Fibroblast of lung (primary cell): ENCODE measurements around the gene SYNDIG1. TPM values are rescaled to one million over a fixed set of nuclear protein-coding genes. Genes with fewer than 3 reads are reported as not detected.

Source experiments
- DNase-seq, 2 donors: peaks; one replicate each; pipeline versions ENCODE4 v3.0.0 to v3.0.0-alpha.2; 2010; ENCODE audit warnings: low read depth in 2 of 2
- H2AFZ ChIP-seq: 2 replicates; pipeline ENCODE4 v1.5.1; 2012; ENCODE audit warnings: low read length, control low read depth, inconsistent platforms
- H3K27ac ChIP-seq: 2 replicates; pipeline ENCODE4 v1.5.1; 2011; ENCODE audit warnings: low read length, control low read depth; ENCODE audit not compliant: insufficient read depth
- H3K27me3 ChIP-seq: 2 replicates; pipeline ENCODE4 v1.5.1; 2011; ENCODE audit warnings: mild to moderate bottlenecking, low read length; ENCODE audit not compliant: control insufficient read depth, insufficient read depth
- H3K36me3 ChIP-seq: 2 replicates; pipeline ENCODE4 v1.5.1; 2011; ENCODE audit warnings: low read length; ENCODE audit not compliant: control insufficient read depth, insufficient read depth
- H3K4me1 ChIP-seq: 2 replicates; pipeline ENCODE4 v1.5.1; 2011; ENCODE audit warnings: low read length; ENCODE audit not compliant: control insufficient read depth, insufficient read depth; ENCODE audit errors: extremely low read depth
- H3K4me2 ChIP-seq: 2 replicates; pipeline ENCODE4 v1.5.1; 2011; ENCODE audit warnings: low read length, control low read depth; ENCODE audit not compliant: insufficient read depth; ENCODE audit errors: extremely low read depth
- H3K4me3 ChIP-seq, 4 experiments: fragments of 200-600 bp in 1 of 4; sonication (generic) in 1 of 4; replicated peaks in 1 of 4; 2 replicates each; pipeline ENCODE4 v1.5.1; 2011 to 2016; ENCODE audit warnings: low read length in 4 of 4, low read depth in 3 of 4, mild to moderate bottlenecking in 3 of 4, control low read depth in 2 of 4, inconsistent platforms in 1 of 4, mixed read lengths in 1 of 4; ENCODE audit not compliant: insufficient read depth in 1 of 4; ENCODE audit errors: control extremely low read depth in 1 of 4
- H3K79me2 ChIP-seq: 2 replicates; pipeline ENCODE4 v1.5.1; 2012; ENCODE audit warnings: mild to moderate bottlenecking, low read length, inconsistent platforms; ENCODE audit not compliant: control insufficient read depth, insufficient read depth
- H3K9ac ChIP-seq: 2 replicates; pipeline ENCODE4 v1.5.1; 2011; ENCODE audit warnings: mild to moderate bottlenecking, low read length, control low read depth; ENCODE audit not compliant: insufficient read depth
- H3K9me3 ChIP-seq: 2 replicates; pipeline ENCODE4 v1.5.1; 2012; ENCODE audit warnings: low read depth, low read length; ENCODE audit not compliant: control insufficient read depth, insufficient read depth
- H4K20me1 ChIP-seq: 2 replicates; pipeline ENCODE4 v1.5.1; 2011; ENCODE audit warnings: low read length; ENCODE audit not compliant: control insufficient read depth, insufficient read depth; ENCODE audit errors: extremely low read depth
- EZH2 ChIP-seq: IDR thresholded peaks from 2 replicates; pipeline ENCODE4 v1.5.1; 2012; ENCODE audit warnings: low read length, control low read depth, mild to moderate bottlenecking; ENCODE audit errors: missing control alignments
- polyA plus RNA-seq, 2 donors: library from polyadenylated mRNA; depleted of rRNA in 1 of 2; stranded (reverse) in 1 of 2; unstranded in 1 of 2; fragments of >200 nt; gene quantifications; 2 replicates each; pipeline ENCODE4 v1.2.1, GENCODE V29; 2011 to 2012; ENCODE audit warnings: missing spikeins in 1 of 2
- total RNA-seq: library from RNA; depleted of rRNA; stranded (reverse); fragments of >200 nt; gene quantifications from 2 replicates; pipeline ENCODE4 v1.2.1, GENCODE V29; 2014
- TF ChIP-seq, protein P1 (sequence below), 2 donors: IDR thresholded peaks in 1 of 2; conservative IDR thresholded peaks in 1 of 2; 1 replicate in 1 of 2; 2 replicates in 1 of 2; pipeline ENCODE4 v1.5.1; 2011 to 2012; ENCODE audit warnings: low read length in 2 of 2, control low read depth in 1 of 2, inconsistent platforms in 1 of 2, low read depth in 1 of 2, mild to moderate bottlenecking in 1 of 2

The SYNDIG1 gene
- total and polyA plus RNA-seq, 2 donors (not counting 1 experiment from before 2014, with no cell fraction given), result 0.02 to 0.17 TPM

DNA sequence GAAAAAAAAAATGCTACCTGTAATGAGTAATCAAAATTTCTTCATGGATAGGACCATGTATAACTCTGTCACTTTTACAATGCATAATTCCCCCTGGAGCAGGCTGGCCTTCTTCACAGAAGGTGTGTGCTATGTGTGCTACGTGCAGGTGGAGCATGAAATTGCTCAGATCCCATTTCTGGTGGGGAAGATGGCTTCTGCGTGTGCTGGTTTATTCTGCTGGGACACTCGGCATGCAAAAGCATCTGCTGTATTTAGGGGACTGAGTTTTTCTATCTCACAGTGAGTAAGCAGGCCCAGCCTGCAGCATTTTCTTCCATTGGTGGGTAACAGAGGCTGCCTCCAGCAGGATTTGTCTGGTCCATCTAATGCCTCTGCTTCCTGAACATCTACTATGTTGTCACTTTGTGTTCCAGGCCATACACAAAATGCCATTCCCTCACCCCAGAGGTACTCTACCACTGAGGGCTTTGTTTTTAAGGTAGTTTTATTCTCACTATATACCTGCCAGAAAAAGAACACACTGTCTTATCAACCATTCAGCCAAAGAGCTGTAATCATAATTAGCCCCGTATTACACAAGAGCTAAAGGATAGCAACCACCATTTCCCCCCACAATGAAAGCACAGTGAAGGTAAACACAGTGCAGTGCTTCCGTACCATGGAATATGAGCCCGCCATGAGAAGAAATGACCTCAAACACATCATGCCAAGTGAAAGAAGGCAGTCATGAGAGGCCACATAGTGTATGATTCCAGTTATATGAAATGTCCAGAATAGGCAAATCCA is 62.4 kb downstream of the SYNDIG1 start:
- Histone ChIP-seq H2AFZ (no peak overlapping the region), H3K4me2 (no peak overlapping the region), H3K4me3 (no peak overlapping the region), H3K4me1 (no peaks in the 10 kb centered on the region), H4K20me1 (no peaks in the 10 kb centered on the region), H3K27ac (no peak overlapping the region), H3K79me2 (no peaks in the 10 kb centered on the region), H3K27me3 (no peaks in the 10 kb centered on the region), H3K9me3 (no peaks in the 10 kb centered on the region), H3K36me3 (no peaks in the 10 kb centered on the region), H3K9ac (no peak overlapping the region)
- TF ChIP-seq EZH2, result no peak
- TF ChIP-seq, protein P1, sequence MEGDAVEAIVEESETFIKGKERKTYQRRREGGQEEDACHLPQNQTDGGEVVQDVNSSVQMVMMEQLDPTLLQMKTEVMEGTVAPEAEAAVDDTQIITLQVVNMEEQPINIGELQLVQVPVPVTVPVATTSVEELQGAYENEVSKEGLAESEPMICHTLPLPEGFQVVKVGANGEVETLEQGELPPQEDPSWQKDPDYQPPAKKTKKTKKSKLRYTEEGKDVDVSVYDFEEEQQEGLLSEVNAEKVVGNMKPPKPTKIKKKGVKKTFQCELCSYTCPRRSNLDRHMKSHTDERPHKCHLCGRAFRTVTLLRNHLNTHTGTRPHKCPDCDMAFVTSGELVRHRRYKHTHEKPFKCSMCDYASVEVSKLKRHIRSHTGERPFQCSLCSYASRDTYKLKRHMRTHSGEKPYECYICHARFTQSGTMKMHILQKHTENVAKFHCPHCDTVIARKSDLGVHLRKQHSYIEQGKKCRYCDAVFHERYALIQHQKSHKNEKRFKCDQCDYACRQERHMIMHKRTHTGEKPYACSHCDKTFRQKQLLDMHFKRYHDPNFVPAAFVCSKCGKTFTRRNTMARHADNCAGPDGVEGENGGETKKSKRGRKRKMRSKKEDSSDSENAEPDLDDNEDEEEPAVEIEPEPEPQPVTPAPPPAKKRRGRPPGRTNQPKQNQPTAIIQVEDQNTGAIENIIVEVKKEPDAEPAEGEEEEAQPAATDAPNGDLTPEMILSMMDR (conservative IDR thresholded peaks at IDR 0.05 in 1 of 2, IDR thresholded peaks at IDR 0.05 in 1 of 2; ENCODE audit: low read depth in 1 of 2, low read length in 2 of 2), result no peak
- DNase-seq, result no peak

DNA sequence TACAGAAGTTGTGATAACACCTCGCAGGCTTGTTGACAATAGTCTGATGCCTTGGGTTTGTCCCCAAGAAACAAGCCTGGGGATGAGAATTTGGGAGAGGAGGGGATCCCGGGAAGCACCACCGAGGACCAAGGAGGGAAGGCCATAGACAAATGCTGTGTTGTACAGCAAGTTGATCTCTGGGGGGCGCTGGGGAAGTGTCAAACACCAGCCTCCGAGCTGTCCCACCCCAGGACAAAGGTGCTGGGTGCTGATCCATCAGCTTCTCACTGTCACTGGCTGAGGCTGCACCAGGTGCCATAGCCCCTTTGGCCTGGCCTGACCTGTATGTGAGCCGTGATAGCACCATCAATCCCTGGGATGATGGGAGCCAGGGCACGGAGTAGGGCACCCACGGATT is 64.0 kb downstream of the SYNDIG1 start:
- no peak overlapping the region for H3K9ac ChIP-seq
- TF ChIP-seq, protein P1 (conservative IDR thresholded peaks at IDR 0.05 in 1 of 2, IDR thresholded peaks at IDR 0.05 in 1 of 2; ENCODE audit: low read depth in 1 of 2, low read length in 2 of 2), result no peak
- no peak for TF ChIP-seq EZH2
- no peaks in the 10 kb centered on the region for H3K79me2 ChIP-seq
- H3K36me3 ChIP-seq, result no peaks in the 10 kb centered on the region
- no peaks in the 10 kb centered on the region for H3K27me3 ChIP-seq
- H3K9me3 ChIP-seq, result no peaks in the 10 kb centered on the region
- H3K4me2 ChIP-seq, result no peak overlapping the region
- DNase-seq, result no peak
- H2AFZ ChIP-seq, result no peak overlapping the region
- H3K4me1 ChIP-seq, result no peaks in the 10 kb centered on the region
- no peak overlapping the region for H3K4me3 ChIP-seq
- no peak overlapping the region for H3K27ac ChIP-seq
- no peaks in the 10 kb centered on the region for H4K20me1 ChIP-seq

DNA sequence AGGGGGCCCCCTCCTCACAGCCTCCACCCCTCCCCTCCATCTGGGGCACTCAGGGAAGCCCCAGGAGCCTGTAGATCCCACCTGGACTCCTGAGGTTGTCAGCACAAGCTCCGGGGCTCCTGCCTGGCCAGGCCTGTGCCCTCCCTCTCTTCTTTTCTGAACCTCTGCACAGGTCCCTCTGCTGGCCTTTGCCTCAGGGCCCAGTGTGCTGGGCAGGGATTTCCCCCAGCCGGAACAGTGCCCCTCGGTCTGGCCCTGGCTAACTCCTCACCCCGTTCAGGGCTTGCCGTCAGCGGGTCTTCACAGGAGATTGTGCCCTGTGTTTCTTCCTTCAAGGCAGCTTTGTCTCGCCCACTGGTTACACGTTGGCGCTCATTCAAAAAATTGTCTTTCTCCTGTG is 64.9 kb downstream of the SYNDIG1 start:
- H3K4me2 ChIP-seq, result no peak overlapping the region
- H3K36me3 ChIP-seq, result no peaks in the 10 kb centered on the region
- no peak overlapping the region for H3K9ac ChIP-seq
- H3K27me3 ChIP-seq, result no peaks in the 10 kb centered on the region
- H2AFZ ChIP-seq, result no peak overlapping the region
- no peaks in the 10 kb centered on the region for H4K20me1 ChIP-seq
- H3K27ac ChIP-seq, result no peak overlapping the region
- TF ChIP-seq, protein P1 (conservative IDR thresholded peaks at IDR 0.05 in 1 of 2, IDR thresholded peaks at IDR 0.05 in 1 of 2; ENCODE audit: low read depth in 1 of 2, low read length in 2 of 2), result no peak
- TF ChIP-seq EZH2, result no peak
- no peaks in the 10 kb centered on the region for H3K4me1 ChIP-seq
- no peaks in the 10 kb centered on the region for H3K9me3 ChIP-seq
- no peaks in the 10 kb centered on the region for H3K79me2 ChIP-seq
- DNase-seq, result no peak
- no peak overlapping the region for H3K4me3 ChIP-seq
